K562 (cell line): ENCODE measurements around the gene OVOL3. TPM values are rescaled to one million over a fixed set of nuclear protein-coding genes. Genes with fewer than 3 reads are reported as not detected.

Experiments
- ARID1B ChIP-seq: fragments of 450-650 bp; IDR thresholded peaks from 2 replicates; pipeline ENCODE4 v1.6.1; 2016; ENCODE audit warnings: antibody characterized with exemption, mild to moderate bottlenecking, inconsistent platforms
- CBFA2T2 ChIP-seq: fragments of 450-650 bp; conservative IDR thresholded peaks from 2 replicates; pipeline ENCODE4 v1.6.1; 2017; ENCODE audit warnings: mild to moderate bottlenecking
- CREM ChIP-seq: IDR thresholded peaks from 2 replicates; pipeline ENCODE4 v1.6.1; 2014; ENCODE audit warnings: antibody characterized with exemption, low read depth
- CXXC5 ChIP-seq: fragments of 250-450 bp; sonication (Bioruptor Pico); IDR thresholded peaks from 2 replicates; pipeline ENCODE4 v1.8.0; 2022; ENCODE audit warnings: inconsistent platforms, mild to moderate bottlenecking, moderate library complexity
- HDAC2 ChIP-seq: fragments of 450-650 bp; IDR thresholded peaks from 2 replicates; pipeline ENCODE4 v1.6.1; 2016; ENCODE audit warnings: mild to moderate bottlenecking
- HMG20B ChIP-seq: fragments of 250-450 bp; sonication (Bioruptor Pico); IDR thresholded peaks from 2 replicates; pipeline ENCODE4 v1.5.0; 2021; ENCODE audit warnings: mild to moderate bottlenecking
- POLR2AphosphoS2 ChIP-seq: IDR thresholded peaks from 2 replicates; pipeline ENCODE4 v1.6.1; 2012; ENCODE audit warnings: low read length, improper control_type of control experiment
- PRMT5 ChIP-seq: sonication (generic); formaldehyde crosslinking; IDR thresholded peaks from 2 replicates; pipeline ENCODE4 v1.5.0; 2020; ENCODE audit warnings: missing genetic modification reagents
- RBM39 ChIP-seq: fragments of 200-400 bp; formaldehyde crosslinking; optimal IDR thresholded peaks from 2 replicates; pipeline ENCODE3; 2018; ENCODE audit warnings: low read depth, low read length
- TRIM24 ChIP-seq, 2 experiments: fragments of 450-650 bp; IDR thresholded peaks; 2 replicates each; pipeline ENCODE4 v1.6.1; 2016
- ZFP36 ChIP-seq: fragments of 150-350 bp; IDR thresholded peaks from 2 replicates; pipeline ENCODE4 v1.6.1; 2018; ENCODE audit warnings: low read length, low read depth; ENCODE audit not compliant: partially characterized antibody
- ZNF444 ChIP-seq: fragments of 250-450 bp; sonication (Bioruptor Pico); IDR thresholded peaks from 2 replicates; pipeline ENCODE4 v1.4.0; 2020; ENCODE audit warnings: mild to moderate bottlenecking, moderate library complexity
- ZSCAN29 ChIP-seq: fragments of 450-650 bp; IDR thresholded peaks from 2 replicates; pipeline ENCODE4 v1.6.1; 2017
- polyA plus RNA-seq, 8 experiments: library from polyadenylated mRNA; depleted of rRNA in 4 of 8; stranded (reverse) in 5 of 8; unstranded in 3 of 8; fragments of >200 nt; fragmentation: Nextera tagmentation in 2 of 8; fragmentation: Illumina TruSeq in 1 of 8; extraction: Ambion mirVana in 2 of 8; extraction: Trizol in 1 of 8; gene quantifications; 2 replicates each; pipeline versions ENCODE4 v1.2.1 to v1.2.3, GENCODE V29; 2011 to 2014; ENCODE audit warnings: inconsistent platforms in 1 of 8, missing spikeins in 1 of 8
- total RNA-seq, 7 experiments: library from RNA; depleted of rRNA in 6 of 7; stranded (reverse); fragments of >200 nt in 6 of 7; fragmentation: Illumina TruSeq in 2 of 7; extraction: Trizol in 2 of 7; gene quantifications; 2 replicates each; pipeline versions ENCODE4 v1.2.1 to v1.2.3, GENCODE V29; 2011 to 2021; ENCODE audit warnings: low replicate concordance in 1 of 7
- TF ChIP-seq, protein P1 (sequence below), 2 experiments: fragments of 450-650 bp; conservative IDR thresholded peaks; 2 replicates each; pipeline ENCODE4 v1.6.1; 2017; ENCODE audit warnings: mild to moderate bottlenecking in 2 of 2, moderate library complexity in 2 of 2
- TF ChIP-seq, protein P2 (sequence below), 2 experiments: fragments of 450-650 bp; IDR thresholded peaks; 2 replicates each; pipeline ENCODE4 v1.6.1; 2018; ENCODE audit warnings: mild to moderate bottlenecking in 2 of 2, low read depth in 1 of 2; ENCODE audit not compliant: partially characterized antibody in 2 of 2
- TF ChIP-seq, protein P3 (sequence below): fragments of 450-650 bp; IDR thresholded peaks from 2 replicates; pipeline ENCODE4 v1.6.1; 2017; ENCODE audit warnings: antibody characterized with exemption, mild to moderate bottlenecking

Gene OVOL3
- total and polyA plus RNA-seq, 9 of the 15 experiments (the other 6 are each of a cell fraction or from before 2014, with no cell fraction given) = not detected

DNA sequence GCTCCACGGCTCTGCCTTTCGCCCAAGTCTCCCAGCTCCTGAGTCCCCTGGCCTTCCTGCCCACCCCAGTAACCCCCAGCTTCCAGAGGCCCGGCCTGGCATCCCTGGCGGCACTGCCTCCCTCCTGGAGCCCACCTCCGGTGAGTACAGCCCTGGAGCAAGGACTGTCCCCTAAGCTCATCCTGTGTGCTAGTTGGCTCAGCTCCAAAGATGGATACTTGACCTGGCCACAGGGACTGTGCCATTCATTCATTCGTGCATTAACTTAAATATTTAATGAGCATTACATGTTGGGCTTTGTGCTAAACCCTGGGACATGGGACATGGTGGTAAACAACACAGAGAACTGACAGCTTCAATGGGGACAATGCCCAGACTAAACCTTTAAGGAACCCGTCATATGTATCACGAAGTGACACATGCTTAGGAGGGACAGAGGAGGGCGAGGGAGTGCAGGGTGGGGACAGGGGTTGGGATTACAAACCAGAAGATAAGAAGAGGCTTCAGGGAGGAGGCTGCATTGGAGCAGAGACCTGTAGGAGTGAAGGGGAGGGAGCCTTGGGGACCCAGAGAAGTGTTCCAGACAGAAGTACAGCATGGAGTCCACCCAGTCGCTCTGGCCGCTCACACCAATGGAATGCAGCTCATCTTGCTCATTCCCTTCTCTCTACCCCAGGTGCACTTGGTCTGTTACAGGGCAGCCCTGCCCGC, 6.9 kb upstream of the OVOL3 start (continued):
- TF ChIP-seq, protein P1, sequence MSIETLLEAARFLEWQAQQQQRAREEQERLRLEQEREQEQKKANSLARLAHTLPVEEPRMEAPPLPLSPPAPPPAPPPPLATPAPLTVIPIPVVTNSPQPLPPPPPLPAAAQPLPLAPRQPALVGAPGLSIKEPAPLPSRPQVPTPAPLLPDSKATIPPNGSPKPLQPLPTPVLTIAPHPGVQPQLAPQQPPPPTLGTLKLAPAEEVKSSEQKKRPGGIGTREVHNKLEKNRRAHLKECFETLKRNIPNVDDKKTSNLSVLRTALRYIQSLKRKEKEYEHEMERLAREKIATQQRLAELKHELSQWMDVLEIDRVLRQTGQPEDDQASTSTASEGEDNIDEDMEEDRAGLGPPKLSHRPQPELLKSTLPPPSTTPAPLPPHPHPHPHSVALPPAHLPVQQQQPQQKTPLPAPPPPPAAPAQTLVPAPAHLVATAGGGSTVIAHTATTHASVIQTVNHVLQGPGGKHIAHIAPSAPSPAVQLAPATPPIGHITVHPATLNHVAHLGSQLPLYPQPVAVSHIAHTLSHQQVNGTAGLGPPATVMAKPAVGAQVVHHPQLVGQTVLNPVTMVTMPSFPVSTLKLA (conservative IDR thresholded peaks at IDR 0.05) = peak in 1 of 2 experiments; percentile 83; a peak in 3 of 4 replicates
- TF ChIP-seq TRIM24 (IDR thresholded peaks at IDR 0.05) = peak in 1 of 2 experiments; percentile 35; a peak in 1 of 4 replicates
- TF ChIP-seq POLR2AphosphoS2 = peak; percentile 44; the same call in 1 of the 2 replicates
- peak; percentile 62; the same call in 1 of the 2 replicates for TF ChIP-seq HDAC2
- TF ChIP-seq, protein P2, sequence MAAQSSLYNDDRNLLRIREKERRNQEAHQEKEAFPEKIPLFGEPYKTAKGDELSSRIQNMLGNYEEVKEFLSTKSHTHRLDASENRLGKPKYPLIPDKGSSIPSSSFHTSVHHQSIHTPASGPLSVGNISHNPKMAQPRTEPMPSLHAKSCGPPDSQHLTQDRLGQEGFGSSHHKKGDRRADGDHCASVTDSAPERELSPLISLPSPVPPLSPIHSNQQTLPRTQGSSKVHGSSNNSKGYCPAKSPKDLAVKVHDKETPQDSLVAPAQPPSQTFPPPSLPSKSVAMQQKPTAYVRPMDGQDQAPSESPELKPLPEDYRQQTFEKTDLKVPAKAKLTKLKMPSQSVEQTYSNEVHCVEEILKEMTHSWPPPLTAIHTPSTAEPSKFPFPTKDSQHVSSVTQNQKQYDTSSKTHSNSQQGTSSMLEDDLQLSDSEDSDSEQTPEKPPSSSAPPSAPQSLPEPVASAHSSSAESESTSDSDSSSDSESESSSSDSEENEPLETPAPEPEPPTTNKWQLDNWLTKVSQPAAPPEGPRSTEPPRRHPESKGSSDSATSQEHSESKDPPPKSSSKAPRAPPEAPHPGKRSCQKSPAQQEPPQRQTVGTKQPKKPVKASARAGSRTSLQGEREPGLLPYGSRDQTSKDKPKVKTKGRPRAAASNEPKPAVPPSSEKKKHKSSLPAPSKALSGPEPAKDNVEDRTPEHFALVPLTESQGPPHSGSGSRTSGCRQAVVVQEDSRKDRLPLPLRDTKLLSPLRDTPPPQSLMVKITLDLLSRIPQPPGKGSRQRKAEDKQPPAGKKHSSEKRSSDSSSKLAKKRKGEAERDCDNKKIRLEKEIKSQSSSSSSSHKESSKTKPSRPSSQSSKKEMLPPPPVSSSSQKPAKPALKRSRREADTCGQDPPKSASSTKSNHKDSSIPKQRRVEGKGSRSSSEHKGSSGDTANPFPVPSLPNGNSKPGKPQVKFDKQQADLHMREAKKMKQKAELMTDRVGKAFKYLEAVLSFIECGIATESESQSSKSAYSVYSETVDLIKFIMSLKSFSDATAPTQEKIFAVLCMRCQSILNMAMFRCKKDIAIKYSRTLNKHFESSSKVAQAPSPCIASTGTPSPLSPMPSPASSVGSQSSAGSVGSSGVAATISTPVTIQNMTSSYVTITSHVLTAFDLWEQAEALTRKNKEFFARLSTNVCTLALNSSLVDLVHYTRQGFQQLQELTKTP (IDR thresholded peaks at IDR 0.05; ENCODE audit: low read depth in 1 of 2, partially characterized antibody in 2 of 2) = no peak
- TF ChIP-seq CBFA2T2 = peak; percentile 54
- TF ChIP-seq ZFP36 = peak; percentile 56
- no peak for TF ChIP-seq PRMT5 (CRISPR knock-in tag)
- TF ChIP-seq ARID1B = peak; percentile 83
- TF ChIP-seq CXXC5 (CRISPR knock-in tag) = 0 out of 2 replicates have a peak, but pooled peaks have one; percentile 26
- TF ChIP-seq RBM39 = no peak
- 0 out of 2 replicates have a peak, but pooled peaks have one; percentile 9 for TF ChIP-seq CREM
- TF ChIP-seq HMG20B = no peak
- no peak for TF ChIP-seq ZNF444 (CRISPR knock-in tag)
- no peak for TF ChIP-seq ZSCAN29
- TF ChIP-seq, protein P3, sequence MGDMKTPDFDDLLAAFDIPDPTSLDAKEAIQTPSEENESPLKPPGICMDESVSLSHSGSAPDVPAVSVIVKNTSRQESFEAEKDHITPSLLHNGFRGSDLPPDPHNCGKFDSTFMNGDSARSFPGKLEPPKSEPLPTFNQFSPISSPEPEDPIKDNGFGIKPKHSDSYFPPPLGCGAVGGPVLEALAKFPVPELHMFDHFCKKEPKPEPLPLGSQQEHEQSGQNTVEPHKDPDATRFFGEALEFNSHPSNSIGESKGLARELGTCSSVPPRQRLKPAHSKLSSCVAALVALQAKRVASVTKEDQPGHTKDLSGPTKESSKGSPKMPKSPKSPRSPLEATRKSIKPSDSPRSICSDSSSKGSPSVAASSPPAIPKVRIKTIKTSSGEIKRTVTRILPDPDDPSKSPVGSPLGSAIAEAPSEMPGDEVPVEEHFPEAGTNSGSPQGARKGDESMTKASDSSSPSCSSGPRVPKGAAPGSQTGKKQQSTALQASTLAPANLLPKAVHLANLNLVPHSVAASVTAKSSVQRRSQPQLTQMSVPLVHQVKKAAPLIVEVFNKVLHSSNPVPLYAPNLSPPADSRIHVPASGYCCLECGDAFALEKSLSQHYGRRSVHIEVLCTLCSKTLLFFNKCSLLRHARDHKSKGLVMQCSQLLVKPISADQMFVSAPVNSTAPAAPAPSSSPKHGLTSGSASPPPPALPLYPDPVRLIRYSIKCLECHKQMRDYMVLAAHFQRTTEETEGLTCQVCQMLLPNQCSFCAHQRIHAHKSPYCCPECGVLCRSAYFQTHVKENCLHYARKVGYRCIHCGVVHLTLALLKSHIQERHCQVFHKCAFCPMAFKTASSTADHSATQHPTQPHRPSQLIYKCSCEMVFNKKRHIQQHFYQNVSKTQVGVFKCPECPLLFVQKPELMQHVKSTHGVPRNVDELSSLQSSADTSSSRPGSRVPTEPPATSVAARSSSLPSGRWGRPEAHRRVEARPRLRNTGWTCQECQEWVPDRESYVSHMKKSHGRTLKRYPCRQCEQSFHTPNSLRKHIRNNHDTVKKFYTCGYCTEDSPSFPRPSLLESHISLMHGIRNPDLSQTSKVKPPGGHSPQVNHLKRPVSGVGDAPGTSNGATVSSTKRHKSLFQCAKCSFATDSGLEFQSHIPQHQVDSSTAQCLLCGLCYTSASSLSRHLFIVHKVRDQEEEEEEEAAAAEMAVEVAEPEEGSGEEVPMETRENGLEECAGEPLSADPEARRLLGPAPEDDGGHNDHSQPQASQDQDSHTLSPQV = peak; percentile 72
